ENCODE results near the gene SLC16A2.

GRCh38 chrX:74500555-74500954 is 79.3 kb downstream of the SLC16A2 start:
- TF ChIP-seq TAF1 (IDR thresholded peaks at IDR 0.05; ENCODE audit: low read depth, low read length) (no peak), POLR2AphosphoS5 (IDR thresholded peaks at IDR 0.05; ENCODE audit: low read depth, low read length) (no peak), POLR2A (IDR thresholded peaks at IDR 0.05; ENCODE audit: low read depth, low read length) (no peak), SPI1 (IDR thresholded peaks at IDR 0.05; ENCODE audit: low read depth, low read length) (no peak), POU2F2 (IDR thresholded peaks at IDR 0.05; ENCODE audit: low read depth, low read length) (no peak), PAX5 (IDR thresholded peaks at IDR 0.05; ENCODE audit: insufficient read depth, low read length, severe bottlenecking) (no peak)
